Cerebellar nuclear complex (tissue), 1 donor: ENCODE results near the gene SIT1.

Source experiments
- DNase-seq, 2 experiments: peaks; one replicate each; lab custom pipeline; 2025; lab: John Stamatoyannopoulos, UW

The SIT1 gene

DNA sequence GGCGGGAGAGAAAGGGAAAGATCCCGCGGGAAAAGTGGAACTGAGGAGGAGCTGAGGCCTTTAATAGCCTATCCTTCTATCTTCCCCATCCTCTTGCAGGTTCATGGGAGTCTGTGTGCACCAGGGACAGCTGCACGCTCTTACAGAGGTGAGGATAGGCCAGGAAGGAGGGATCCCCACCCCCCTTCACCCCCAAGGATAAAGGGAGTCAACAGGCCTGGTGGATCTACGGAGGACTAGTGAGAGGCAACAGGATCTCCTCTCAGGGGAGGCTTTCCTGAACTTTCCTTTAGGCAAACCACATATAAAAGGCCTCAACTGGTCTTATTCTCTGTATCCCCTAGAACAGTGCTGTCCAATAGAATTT is 44.6 kb downstream of the SIT1 start:
- no peak for DNase-seq

DNA sequence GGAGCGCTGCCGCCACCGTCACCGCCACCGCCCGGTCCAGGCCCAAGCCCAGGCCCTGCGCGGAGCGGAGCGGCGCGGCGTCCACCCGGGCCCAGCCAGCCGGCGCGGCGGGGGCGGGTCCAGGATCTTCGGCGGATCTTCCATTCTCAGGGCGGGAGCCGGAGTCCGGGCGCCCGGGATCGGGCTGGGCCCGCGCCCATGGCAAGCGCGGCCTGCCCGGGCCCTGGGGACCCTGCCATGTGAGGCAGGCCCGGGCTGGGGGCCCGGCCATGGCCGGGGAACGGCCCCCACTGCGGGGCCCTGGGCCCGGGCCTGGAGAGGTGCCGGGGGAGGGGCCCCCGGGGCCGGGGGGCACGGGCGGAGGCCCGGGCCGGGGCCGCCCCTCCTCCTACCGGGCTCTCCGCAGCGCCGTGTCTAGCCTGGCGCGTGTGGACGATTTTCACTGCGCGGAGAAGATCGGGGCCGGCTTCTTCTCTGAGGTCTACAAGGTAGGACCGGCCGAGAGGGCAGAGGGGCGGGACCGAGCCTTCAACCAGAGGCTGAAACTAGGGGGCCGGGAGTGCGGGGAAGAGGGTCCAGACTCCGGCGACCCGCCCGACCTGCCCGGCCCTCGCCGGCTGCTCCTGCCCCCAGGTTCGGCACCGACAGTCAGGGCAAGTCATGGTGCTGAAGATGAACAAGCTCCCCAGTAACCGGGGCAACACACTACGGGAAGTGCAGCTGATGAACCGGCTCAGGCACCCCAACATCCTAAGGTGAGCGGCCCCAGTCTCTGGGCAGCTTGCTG is 45.2 kb downstream of the SIT1 start:
- DNase-seq, result no peak

DNA sequence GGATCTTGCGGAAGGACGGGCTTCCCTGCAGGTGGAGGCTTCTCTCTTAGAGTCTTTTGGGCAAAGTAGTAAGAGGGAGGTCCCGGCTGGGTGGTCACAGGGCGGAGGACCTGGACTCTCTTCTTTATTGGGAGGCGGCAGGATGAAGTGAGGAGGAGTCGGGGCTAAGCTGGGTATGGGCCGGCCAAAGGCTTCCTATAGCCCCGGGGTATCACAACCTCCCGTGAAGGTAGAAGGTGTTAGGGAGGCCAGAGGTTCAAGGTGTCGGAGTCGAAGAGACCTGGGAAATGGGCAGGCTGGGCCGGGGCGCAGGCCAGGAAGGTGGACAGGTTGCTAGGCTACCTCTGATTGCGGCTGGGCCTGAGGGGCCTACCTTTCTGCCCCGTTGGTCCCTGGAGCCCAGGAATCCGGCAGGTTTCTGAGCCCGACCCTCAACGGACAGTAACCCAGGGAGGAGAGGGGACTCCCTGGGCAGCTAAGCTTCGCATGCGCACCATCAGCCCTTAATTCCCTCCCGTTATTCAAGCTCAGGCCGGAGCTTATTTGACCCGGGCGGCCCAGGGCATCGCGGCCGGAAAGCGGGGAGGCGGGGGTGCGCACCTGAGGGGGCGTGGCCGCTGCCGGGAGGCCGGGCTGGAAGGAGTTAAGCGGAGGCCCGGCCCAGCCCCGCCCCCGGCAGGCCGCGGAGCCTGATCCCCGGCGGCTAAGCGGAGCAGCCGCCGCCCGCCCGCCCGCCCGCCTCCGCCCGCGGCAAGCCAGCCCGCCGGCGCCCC is 46.0 kb downstream of the SIT1 start, which contains the start of gene TESK1:
Gene TESK1, plus strand, starts transcription at position 685 of the 773 bp plus-strand sequence. CDS start 358 bp downstream, outside the sequence.
- DNase-seq, result peak in 1 of 2 experiments; percentile 9

DNA sequence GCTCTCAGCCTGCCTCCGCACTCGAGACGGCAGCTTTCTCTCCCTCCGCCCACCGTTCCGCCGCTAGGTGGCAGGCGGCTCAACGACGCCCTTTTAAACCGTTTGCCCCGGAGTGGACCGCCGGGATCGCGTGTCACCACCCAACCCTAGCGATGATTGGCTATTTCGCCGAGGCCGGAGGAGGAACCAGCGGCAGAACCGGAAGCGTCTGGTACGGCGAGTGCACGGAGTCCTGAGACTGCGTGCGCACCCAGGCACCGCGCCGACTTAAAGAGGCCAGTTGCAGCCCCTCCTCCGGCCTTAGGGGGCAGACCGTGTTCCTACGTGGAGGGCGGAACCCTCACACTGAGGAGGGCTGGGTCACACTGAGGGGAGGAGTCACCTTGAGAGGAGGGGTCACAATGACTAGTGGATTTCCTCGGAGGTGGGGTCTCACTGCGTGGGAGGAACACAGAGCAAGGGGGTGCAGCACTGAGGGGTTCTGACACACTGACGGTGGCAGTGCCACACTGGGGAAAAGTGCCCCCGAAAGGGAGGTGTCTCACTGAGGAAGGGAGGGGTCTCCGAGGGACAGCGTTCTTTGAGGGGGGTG is 46.6 kb downstream of the SIT1 start:
- DNase-seq, result peak; percentile 84 to 94

DNA sequence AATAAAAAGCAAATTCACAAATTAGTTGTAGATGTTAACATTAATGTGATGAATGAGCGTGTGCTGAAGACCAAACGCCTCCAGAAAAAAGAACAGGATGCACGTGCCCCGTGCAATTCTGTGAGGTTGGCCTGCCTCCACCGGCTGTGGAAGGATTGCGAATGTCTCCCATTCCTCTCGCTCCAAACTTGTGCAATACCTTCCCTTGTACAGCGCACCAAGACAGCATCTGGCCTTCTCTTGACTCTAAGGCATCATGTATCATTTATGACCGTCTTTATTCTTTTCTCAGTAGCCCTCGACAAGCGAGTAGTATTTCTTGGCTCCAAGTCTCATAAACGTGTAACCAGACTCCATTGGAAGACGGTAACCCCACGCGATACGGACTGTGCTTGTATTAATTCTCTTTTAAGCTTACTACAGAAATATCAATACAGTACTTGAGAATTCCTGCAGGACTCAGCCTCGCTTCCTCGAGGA is 47.2 kb downstream of the SIT1 start:
- DNase-seq, result no peak

DNA sequence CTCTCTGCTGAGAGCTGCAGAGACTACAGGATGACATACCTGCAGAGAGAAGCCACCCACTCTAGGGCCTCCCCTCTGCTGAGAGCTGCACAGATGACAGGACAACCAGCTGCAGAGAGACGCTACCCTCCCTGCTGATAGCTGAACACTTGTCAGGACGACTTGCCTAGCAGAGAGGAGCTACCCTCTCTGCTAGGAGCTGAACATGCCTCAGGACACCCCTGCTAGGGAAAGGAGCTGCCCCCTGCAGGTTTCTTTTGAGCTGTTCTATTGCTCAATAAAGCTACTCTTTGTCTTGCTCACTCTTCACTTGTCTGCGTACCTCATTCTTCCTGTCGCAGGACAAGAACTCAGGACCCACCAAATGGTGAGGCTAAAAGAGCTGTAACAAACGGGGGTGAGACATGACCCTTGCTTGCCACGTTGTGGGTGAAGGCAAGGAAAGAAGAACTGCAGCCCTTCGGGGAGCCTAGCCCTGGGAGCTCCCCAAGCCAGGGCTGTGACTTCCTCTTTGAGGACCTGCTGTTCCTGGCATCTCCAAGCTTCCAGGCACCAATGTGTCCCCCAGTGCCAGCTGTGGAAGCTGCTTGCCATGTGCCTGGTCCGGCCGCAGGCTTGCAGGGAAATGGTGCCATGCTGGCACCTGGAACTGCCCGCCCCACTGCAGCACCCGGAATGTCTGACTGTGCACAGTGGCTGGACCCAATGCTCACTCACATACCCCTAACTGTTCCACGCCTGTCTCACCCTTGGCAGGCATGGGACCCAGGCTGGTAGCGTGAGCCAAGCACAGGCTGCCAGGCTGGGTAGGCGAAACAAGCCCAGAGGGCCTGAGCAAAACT is 50.7 kb downstream of the SIT1 start:
- DNase-seq, result no peak
